Body of pancreas (tissue), 4 donors: ENCODE data around the gene HS3ST6. TPM values are rescaled to one million over a fixed set of nuclear protein-coding genes. Genes with fewer than 3 reads are reported as not detected.
A peak's percentile ranks its signal among the peaks of the same experiment; 100 is the strongest.
"Not testable (repeated sequence)": the region's sequence is repeated elsewhere in the genome, so short reads cannot be mapped to it uniquely, and the experiment has no call there.

Experiments used
- ATAC-seq: fragments of 150-250 bp; one replicate; pipeline ENCODE4 v1.9.1; 2016
- DNase-seq, 4 donors: peaks; one replicate each; pipeline ENCODE4 v3.0.0-alpha.2; 2019
- H3K27ac ChIP-seq, 4 donors: fragments of 200-600 bp; sonication (generic); 1 replicate in 3 of 4; 2 replicates in 1 of 4; pipeline versions ENCODE4 v1.5.1 to v1.6.1; 2016 to 2019; ENCODE audit warnings: mild to moderate bottlenecking in 1 of 4, mixed read lengths in 1 of 4, moderate library complexity in 1 of 4
- H3K27me3 ChIP-seq, 2 donors: fragments of 200-600 bp; sonication (generic); one replicate each; pipeline ENCODE4 v1.6.0; 2016; ENCODE audit warnings: mild to moderate bottlenecking in 1 of 2
- H3K36me3 ChIP-seq, 2 donors: fragments of 200-600 bp; sonication (generic); replicated peaks in 1 of 2; 2 replicates each; pipeline ENCODE4 v1.5.1; 2016; ENCODE audit warnings: low read depth in 2 of 2; ENCODE audit not compliant: insufficient read depth in 1 of 2
- H3K4me1 ChIP-seq: fragments of 200-600 bp; sonication (generic); one replicate; pipeline ENCODE4 v1.6.0; 2016
- H3K4me3 ChIP-seq, 2 donors: fragments of 200-600 bp; sonication (generic); 1 replicate in 1 of 2; 2 replicates in 1 of 2; pipeline ENCODE4 v1.5.1; 2016 to 2019
- H3K9me3 ChIP-seq, 3 donors: fragments of 200-600 bp; sonication (generic); 1 replicate in 2 of 3; 2 replicates in 1 of 3; pipeline ENCODE4 v1.5.1; 2016
- POLR2A ChIP-seq, 3 donors: fragments of 450-650 bp; IDR thresholded peaks; one replicate each; pipeline ENCODE4 v1.6.1; 2016; ENCODE audit warnings: antibody characterized with exemption in 3 of 3, mild to moderate bottlenecking in 2 of 3
- WGBS, 2 donors: methylation state at CpG; one replicate each; pipeline ENCODE4 v1.1.5; 2017; 5-methylcytosine and 5-hydroxymethylcytosine counted together
- intact Hi-C: fragments of 100-400 bp; cut with DNase I; formaldehyde crosslinking; loops from one replicate; pipeline ENCODE4 v1.15.1; 2023
- total RNA-seq, 2 donors: library from RNA; depleted of rRNA; stranded (reverse); fragments of >200 nt; gene quantifications; one replicate each; pipeline ENCODE4 v1.1.0, GENCODE V29; 2016
- TF ChIP-seq, protein P1 (sequence below), 7 experiments: fragments of 450-650 bp in 4 of 7; fragments of 200-600 bp in 3 of 7; sonication (generic) in 3 of 7; IDR thresholded peaks; one replicate each; pipeline ENCODE4 v1.5.1; 2016 to 2019; ENCODE audit warnings: antibody characterized with exemption in 7 of 7

Gene HS3ST6
- total RNA-seq, 2 donors from 2014 or later = not detected

DNA sequence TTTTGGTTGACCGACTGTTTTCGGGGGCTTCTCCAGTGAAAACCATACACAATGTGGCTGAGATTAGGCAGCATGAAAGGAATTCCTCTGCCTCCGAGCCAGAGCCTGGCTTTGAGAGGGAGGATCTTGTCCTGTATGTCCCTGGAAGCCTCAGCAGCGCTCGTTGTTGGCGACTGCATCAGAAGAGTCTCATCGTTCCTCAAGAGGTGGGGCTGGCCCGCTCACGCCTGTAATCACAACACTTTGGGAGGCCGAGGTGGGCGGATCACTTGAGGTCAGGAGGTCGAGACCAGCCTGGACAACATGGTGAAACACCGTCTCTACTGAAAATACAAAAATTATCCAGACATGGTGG, 15.0 kb downstream of the HS3ST6 start:
- H3K4me3 ChIP-seq = no peak overlapping the region
- no peak for TF ChIP-seq POLR2A (IDR thresholded peaks at IDR 0.05)
- TF ChIP-seq, protein P1, sequence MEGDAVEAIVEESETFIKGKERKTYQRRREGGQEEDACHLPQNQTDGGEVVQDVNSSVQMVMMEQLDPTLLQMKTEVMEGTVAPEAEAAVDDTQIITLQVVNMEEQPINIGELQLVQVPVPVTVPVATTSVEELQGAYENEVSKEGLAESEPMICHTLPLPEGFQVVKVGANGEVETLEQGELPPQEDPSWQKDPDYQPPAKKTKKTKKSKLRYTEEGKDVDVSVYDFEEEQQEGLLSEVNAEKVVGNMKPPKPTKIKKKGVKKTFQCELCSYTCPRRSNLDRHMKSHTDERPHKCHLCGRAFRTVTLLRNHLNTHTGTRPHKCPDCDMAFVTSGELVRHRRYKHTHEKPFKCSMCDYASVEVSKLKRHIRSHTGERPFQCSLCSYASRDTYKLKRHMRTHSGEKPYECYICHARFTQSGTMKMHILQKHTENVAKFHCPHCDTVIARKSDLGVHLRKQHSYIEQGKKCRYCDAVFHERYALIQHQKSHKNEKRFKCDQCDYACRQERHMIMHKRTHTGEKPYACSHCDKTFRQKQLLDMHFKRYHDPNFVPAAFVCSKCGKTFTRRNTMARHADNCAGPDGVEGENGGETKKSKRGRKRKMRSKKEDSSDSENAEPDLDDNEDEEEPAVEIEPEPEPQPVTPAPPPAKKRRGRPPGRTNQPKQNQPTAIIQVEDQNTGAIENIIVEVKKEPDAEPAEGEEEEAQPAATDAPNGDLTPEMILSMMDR (IDR thresholded peaks at IDR 0.05) = no peak
- DNase-seq = no peak
- no peak for ATAC-seq
- no peaks in the 10 kb centered on the region for H3K36me3 ChIP-seq
- 64 to 69% methylated on average over 13 of the region's 13 CpGs for WGBS, 2 donors
- H3K9me3 ChIP-seq = no peaks in the 10 kb centered on the region
- intact Hi-C loops = no loop called here
- H3K27ac ChIP-seq = no peak overlapping the region
- peaks cover 13% of the 10 kb centered on the region for H3K4me1 ChIP-seq
- no peaks in the 10 kb centered on the region for H3K27me3 ChIP-seq

DNA sequence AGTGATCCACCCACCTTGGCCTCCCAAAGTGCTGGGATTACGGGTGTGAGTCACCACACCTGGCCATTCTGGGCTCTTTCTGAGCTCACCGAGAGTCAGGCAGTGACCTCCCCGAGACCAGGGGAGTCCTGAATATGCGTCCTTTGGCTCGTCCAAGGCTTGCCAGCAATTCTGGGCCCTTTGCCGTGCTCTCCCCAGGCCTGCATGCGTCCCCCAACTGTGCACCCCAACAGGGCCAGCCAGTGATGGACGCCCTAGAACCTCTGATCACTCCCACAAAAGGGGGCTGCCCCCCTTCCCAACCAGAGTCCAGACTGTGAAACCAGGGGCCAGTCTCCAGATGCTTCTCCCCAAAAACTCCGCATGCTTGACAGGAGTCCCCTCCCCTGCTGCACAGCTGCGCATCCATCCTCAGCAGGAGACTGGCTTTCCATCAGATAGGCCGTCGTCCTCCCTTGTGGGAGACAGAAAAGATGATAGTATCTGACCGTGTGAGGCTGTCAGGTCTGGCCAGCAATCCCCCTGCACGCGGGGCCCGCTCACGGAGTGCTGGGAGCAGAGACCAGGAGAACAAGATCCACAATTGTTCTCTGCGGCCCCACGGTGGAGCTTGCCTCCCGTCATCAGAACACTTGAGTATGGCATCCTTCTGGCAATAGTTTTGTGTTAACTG, 15.5 kb downstream of the HS3ST6 start:
- ATAC-seq (no peak), DNase-seq (no peak)
- Histone ChIP-seq H3K36me3 (no peaks in the 10 kb centered on the region), H3K4me3 (no peak overlapping the region), H3K9me3 (no peaks in the 10 kb centered on the region), H3K4me1 (peaks cover 13% of the 10 kb centered on the region), H3K27ac (no peak overlapping the region), H3K27me3 (no peaks in the 10 kb centered on the region)
- intact Hi-C loops = no loop called here
- TF ChIP-seq, protein P1 (IDR thresholded peaks at IDR 0.05) = no peak
- WGBS, 2 donors = 73 to 89% methylated on average over 9 to 16 of the region's 20 CpGs

DNA sequence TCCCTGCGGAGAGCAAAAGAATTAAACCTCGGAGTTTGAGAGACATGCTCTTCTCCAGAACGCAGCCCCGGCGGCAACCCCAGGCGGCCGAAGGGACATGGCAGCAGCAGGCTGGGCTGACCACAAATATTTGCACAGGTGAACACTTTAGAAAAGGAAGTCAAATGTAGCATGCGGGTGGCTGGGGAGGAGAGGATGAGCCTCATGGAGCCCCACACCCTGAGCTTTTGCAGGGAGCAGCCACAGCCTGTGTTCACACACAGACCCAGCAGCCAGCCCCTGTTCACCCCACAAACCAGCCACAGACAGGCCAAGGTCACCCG, 17.8 kb downstream of the HS3ST6 start:
- no peaks in the 10 kb centered on the region for H3K36me3 ChIP-seq
- TF ChIP-seq POLR2A (IDR thresholded peaks at IDR 0.05) = no peak
- TF ChIP-seq, protein P1 (IDR thresholded peaks at IDR 0.05) = peak in 1 of 7 experiments; percentile 1
- peaks cover 13% of the 10 kb centered on the region for H3K4me1 ChIP-seq
- intact Hi-C loops = no loop called here
- peak overlapping the region in 1 of 4 donors; percentile 33 for H3K27ac ChIP-seq
- ATAC-seq (peak; percentile 60), DNase-seq (no peak)
- no peaks in the 10 kb centered on the region for H3K9me3 ChIP-seq
- WGBS, 2 donors = 27% methylated on average over 9 of the region's 9 CpGs
- H3K4me3 ChIP-seq = no peak overlapping the region
- H3K27me3 ChIP-seq = no peaks in the 10 kb centered on the region

DNA sequence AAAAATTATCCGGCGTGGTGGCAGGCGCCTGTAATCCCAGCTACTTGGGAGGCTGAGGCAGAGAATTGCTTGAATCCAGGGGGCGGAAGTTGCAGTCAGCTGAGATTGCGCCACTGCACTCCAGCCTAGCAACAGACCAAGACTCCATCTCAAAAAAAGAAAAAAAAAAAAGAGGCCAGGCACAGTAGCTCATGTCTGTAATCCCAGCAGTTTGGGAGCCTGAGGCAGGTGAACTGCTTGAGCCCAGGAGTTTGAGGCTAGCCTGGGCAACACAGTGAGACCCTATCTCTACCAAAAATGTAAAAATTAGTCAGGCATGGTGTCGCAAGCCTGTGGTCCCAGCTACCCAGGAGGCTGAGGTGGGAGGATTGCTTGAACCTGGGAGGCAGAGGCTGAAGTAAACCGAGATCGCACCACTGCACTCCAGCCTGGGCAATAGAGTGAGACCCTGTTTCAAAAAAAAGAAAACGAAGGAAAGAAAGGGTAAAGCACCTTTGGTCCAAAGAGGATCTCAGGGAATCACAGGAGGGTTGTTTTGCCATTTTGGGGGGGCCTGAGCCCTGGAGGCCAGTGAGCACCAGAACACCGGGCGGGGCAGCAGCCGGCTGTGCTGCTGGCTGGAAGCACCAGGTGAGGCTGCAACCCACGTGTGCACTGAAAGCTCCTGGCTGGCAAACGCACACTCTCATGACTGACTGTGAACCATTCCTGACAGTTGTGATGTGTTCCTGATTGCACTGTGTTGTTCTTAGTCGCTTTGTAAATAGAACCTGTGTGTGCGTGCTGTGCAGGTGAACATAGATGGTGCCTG, 18.4 kb downstream of the HS3ST6 start:
- WGBS, 2 donors = 53 to 55% methylated on average over 14 to 16 of the region's 16 CpGs
- Histone ChIP-seq H3K4me3 (no peak overlapping the region), H3K36me3 (no peaks in the 10 kb centered on the region), H3K27ac (peak overlapping the region in 1 of 4 donors; percentile 33), H3K27me3 (no peaks in the 10 kb centered on the region), H3K9me3 (no peaks in the 10 kb centered on the region), H3K4me1 (peaks cover 13% of the 10 kb centered on the region)
- intact Hi-C loops = no loop called here
- peak; percentile 59 to 79 (median 77) for DNase-seq
- ATAC-seq = peak; percentile 87
- no peak for TF ChIP-seq POLR2A (IDR thresholded peaks at IDR 0.05)
- TF ChIP-seq, protein P1 (IDR thresholded peaks at IDR 0.05) = peak in 4 of 7 experiments; percentile 11 to 36 (median 24)

DNA sequence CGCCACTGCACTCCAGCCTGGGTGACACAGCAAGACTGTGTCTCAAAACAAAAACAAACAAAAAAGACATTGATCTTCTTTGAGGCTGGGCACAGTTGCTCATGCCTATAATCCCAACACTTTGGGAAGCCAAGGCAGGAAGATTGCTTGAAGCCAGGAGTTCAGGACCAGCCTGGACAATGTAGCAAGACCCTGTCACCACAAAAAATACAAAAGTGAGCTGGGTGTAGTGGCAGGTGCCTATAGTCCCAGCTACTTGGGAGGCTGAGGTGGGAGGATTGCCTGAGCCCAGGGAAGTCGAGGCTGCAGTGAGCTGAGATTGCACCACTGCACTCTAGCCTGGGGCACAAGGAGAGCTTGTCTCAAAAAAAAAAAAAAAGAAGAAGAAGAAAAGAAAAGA, 20.5 kb downstream of the HS3ST6 start:
- peaks cover 13% of the 10 kb centered on the region for H3K4me1 ChIP-seq
- H3K27ac ChIP-seq, ATAC-seq, H3K27me3 ChIP-seq, H3K4me3 ChIP-seq, intact Hi-C loops, DNase-seq, H3K36me3 ChIP-seq, H3K9me3 ChIP-seq: not testable (repeated sequence)
- 82 to 85% methylated on average over 2 of the region's 2 CpGs for WGBS, 2 donors
